ENCODE data around the gene NPC1L1. TPM values are rescaled to one million over a fixed set of nuclear protein-coding genes. Genes with fewer than 3 reads are reported as not detected.

Gene NPC1L1
- total RNA-seq, 2 experiments from 2014 or later = not detected

GRCh38 chr7:44496385-44496784 is 44.7 kb downstream of the NPC1L1 start:
- ATAC-seq (no peak), DNase-seq (no peak)
- Mint-ChIP-seq H3K27me3 (peaks cover 7% of the 10 kb centered on the region), H3K9me3 (ENCODE audit: low read depth) (no peaks in the 10 kb centered on the region), H3K27ac (no peak overlapping the region), H3K4me1 (peaks cover under 1% of the 10 kb centered on the region), H3K4me3 (no peak overlapping the region), H3K36me3 (no peaks in the 10 kb centered on the region)
- CTCF ChIA-PET = interaction anchor here (1.2 kb wide), 1 partner anchor 70 kb away, joined by 4 read pairs; no protein-coding TSS in a partner anchor

DNA sequence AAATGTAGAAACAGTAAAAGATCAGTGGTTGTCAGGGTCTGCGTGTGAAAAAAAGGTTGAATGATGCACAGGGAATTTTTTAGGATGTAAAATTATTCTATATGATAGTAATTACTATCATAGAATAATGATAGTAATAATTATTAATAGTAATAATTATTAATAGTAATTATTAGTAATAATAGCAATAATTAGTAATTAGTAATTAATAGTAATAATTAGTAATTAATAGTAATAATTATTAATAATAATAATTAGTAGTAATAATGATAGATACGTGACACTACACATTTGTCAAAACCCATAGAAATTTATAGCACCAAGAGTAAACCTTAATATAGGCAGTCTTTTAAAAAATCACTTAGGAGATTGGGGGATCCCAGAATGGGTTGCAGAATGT is 46.2 kb downstream of the NPC1L1 start:
- DNase-seq (no peak), ATAC-seq (no peak)
- no peak overlapping the region for H3K4me3 Mint-ChIP-seq
- no peak overlapping the region for H3K27ac Mint-ChIP-seq
- peaks cover 7% of the 10 kb centered on the region for H3K27me3 Mint-ChIP-seq
- CTCF ChIA-PET = no interaction called here
- peaks cover 2% of the 10 kb centered on the region for H3K36me3 Mint-ChIP-seq
- peaks cover 7% of the 10 kb centered on the region for H3K4me1 Mint-ChIP-seq
- H3K9me3 Mint-ChIP-seq (ENCODE audit: low read depth) = no peaks in the 10 kb centered on the region

DNA sequence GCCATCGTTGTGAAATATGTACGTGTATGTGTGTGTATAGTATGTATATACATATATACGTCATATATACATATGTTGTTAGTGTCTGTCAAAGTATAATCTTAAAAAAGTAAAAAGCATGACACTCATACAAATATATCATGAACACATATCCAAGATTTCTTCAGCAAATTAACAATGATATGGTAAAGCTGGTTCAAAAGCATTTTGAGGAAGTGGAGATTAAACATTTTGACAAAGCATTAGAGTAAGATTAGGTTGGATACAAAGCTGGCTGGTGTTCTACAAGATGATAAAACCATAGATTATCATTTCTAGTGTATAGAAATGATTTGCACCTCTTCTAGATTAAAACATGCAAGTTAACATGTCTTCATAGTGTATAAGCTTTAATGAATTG is 49.9 kb downstream of the NPC1L1 start:
- peaks cover 3% of the 10 kb centered on the region for H3K27me3 Mint-ChIP-seq
- ATAC-seq = no peak
- H3K4me3 Mint-ChIP-seq = peak overlapping the region; percentile 86
- H3K36me3 Mint-ChIP-seq = peaks cover 17% of the 10 kb centered on the region
- H3K27ac Mint-ChIP-seq = peak overlapping the region; percentile 95
- peaks cover 33% of the 10 kb centered on the region for H3K4me1 Mint-ChIP-seq
- DNase-seq = no peak
- CTCF ChIA-PET = interaction anchor here (0.9 to 3.5 kb wide), 7 partner anchors 11 to 402 kb away, joined by 3 to 13 read pairs (median 4); no protein-coding TSS in a partner anchor
- H3K9me3 Mint-ChIP-seq (ENCODE audit: low read depth) = no peaks in the 10 kb centered on the region

DNA sequence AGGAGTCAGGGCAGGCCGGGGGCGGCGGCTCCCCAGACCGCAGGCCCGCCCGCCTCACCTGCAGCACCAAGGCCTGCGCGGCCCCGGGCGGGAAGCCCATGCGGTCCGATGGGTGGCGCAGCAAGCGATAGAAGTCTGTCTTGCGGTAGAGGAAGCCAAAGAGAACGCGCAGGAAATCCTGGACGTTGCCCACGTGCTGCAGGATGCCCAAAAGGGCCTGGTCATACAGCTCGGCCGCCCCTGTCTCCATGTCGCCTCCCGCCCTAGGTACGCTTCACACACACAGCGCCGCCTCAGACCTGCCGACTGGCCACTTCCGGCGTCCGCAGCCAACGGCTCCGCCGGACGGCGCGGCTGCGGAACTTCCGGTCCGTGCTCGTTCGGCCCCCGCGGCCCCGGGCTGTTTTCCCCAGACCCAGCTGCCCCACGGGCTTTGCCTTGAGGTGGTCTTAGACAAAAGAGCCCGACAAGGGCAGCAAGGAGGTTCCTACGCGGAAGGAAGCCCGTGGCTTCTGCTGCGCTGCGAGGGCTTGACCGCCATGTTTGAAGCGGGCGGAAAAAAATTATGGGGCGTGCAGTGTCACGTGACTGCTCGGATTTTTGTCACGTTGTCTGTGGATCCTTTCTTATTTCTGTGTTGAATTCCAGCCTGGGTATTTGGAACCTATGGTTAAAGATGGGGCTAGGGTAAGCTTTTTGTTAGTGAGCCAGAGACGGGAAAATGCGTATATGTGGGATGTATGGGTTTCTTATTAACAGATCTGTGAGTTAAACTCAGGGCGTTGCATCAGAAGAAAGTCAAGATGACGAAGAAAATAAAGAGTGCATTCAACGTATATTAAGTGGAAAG is 50.6 kb downstream of the NPC1L1 start, which contains the start of gene NUDCD3:
Gene NUDCD3 (minus strand): TSS at position 308 of the 850 bp plus-strand sequence. CDS start 58 bp downstream, at position 250.
- CTCF ChIA-PET = interaction anchor here (0.9 to 3.5 kb wide), 12 partner anchors 10 to 401 kb away, joined by 3 to 13 read pairs (median 4); no protein-coding TSS in a partner anchor
- Mint-ChIP-seq H3K4me1 (peaks cover 38% of the 10 kb centered on the region), H3K36me3 (peaks cover 22% of the 10 kb centered on the region), H3K4me3 (peak within 1 kb of the TSS; percentile 86), H3K27ac (peak within 1 kb of the TSS; percentile 95), H3K9me3 (ENCODE audit: low read depth) (no peaks in the 10 kb centered on the region), H3K27me3 (peaks cover 3% of the 10 kb centered on the region)
- ATAC-seq (peak; percentile 83), DNase-seq (peak; percentile 90)

GRCh38 chr7:44489955-44490350 is 51.2 kb downstream of the NPC1L1 start:
- Mint-ChIP-seq H3K9me3 (ENCODE audit: low read depth) (no peaks in the 10 kb centered on the region), H3K27me3 (peaks cover 3% of the 10 kb centered on the region), H3K4me1 (peaks cover 41% of the 10 kb centered on the region), H3K27ac (peak overlapping the region; percentile 95), H3K36me3 (peaks cover 27% of the 10 kb centered on the region), H3K4me3 (peak overlapping the region; percentile 86)
- DNase-seq (no peak), ATAC-seq (peak; percentile 57)
- CTCF ChIA-PET = interaction anchor here (0.6 to 3.5 kb wide), 10 partner anchors 10 to 249 kb away, joined by 3 to 13 read pairs (median 5); no protein-coding TSS in a partner anchor

- peak overlapping the region; percentile 95 for H3K27ac Mint-ChIP-seq
- CTCF ChIA-PET = interaction anchor here (1.4 to 3.5 kb wide), 5 partner anchors 9 to 84 kb away, joined by 4 to 13 read pairs (median 9); no protein-coding TSS in a partner anchor
- H3K27me3 Mint-ChIP-seq = no peaks in the 10 kb centered on the region
- peak overlapping the region; percentile 86 for H3K4me3 Mint-ChIP-seq
- peaks cover 36% of the 10 kb centered on the region for H3K36me3 Mint-ChIP-seq
- no peaks in the 10 kb centered on the region for H3K9me3 Mint-ChIP-seq (ENCODE audit: low read depth)
- ATAC-seq (no peak), DNase-seq (no peak)
- peaks cover 46% of the 10 kb centered on the region for H3K4me1 Mint-ChIP-seq
These were observed 52.2 kb downstream of the NPC1L1 start for GRCh38 chr7:44488955-44489354.

DNA sequence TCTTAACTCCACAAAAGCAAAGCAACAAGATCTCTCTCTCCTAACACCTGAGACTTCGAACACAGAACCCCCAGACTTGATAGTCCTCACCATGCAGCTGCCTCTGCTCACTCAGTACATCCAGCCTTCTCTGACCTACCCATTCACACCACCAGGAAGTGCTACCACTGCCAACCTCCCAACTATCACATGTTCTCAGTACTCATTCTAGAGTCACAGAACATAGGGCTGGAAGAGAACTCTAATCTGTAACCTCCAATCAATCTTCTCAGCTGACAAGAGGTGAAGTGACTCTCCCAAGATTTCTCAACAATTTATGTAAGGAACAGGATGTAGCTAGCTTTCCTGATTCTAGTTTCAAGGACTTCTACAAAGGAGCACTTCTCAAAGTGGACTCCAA is 54.4 kb downstream of the NPC1L1 start:
- ATAC-seq (no peak), DNase-seq (no peak)
- peaks cover 46% of the 10 kb centered on the region for H3K4me1 Mint-ChIP-seq
- H3K27me3 Mint-ChIP-seq = no peaks in the 10 kb centered on the region
- peak overlapping the region; percentile 29 for H3K27ac Mint-ChIP-seq
- CTCF ChIA-PET = interaction anchor here (1.0 kb wide), 1 partner anchor 9 kb away, joined by 4 read pairs; no protein-coding TSS in a partner anchor
- peaks cover 58% of the 10 kb centered on the region for H3K36me3 Mint-ChIP-seq
- H3K9me3 Mint-ChIP-seq (ENCODE audit: low read depth) = peaks cover 11% of the 10 kb centered on the region
- no peak overlapping the region for H3K4me3 Mint-ChIP-seq

- CTCF ChIA-PET = no interaction called here
- Mint-ChIP-seq H3K9me3 (ENCODE audit: low read depth) (peaks cover 11% of the 10 kb centered on the region), H3K27ac (no peak overlapping the region), H3K4me3 (no peak overlapping the region), H3K4me1 (peaks cover 41% of the 10 kb centered on the region), H3K36me3 (peaks cover 65% of the 10 kb centered on the region), H3K27me3 (no peaks in the 10 kb centered on the region)
- ATAC-seq = no peak
- no peak for DNase-seq
These were observed 55.1 kb downstream of the NPC1L1 start for GRCh38 chr7:44486001-44486400.

- no peak for ATAC-seq
- H3K4me1 Mint-ChIP-seq = peaks cover 41% of the 10 kb centered on the region
- no peak overlapping the region for H3K27ac Mint-ChIP-seq
- H3K4me3 Mint-ChIP-seq = no peak overlapping the region
- H3K27me3 Mint-ChIP-seq = no peaks in the 10 kb centered on the region
- no peak for DNase-seq
- CTCF ChIA-PET = interaction anchor here (1.1 kb wide), 1 partner anchor 23 kb away, joined by 3 read pairs; no protein-coding TSS in a partner anchor
- H3K36me3 Mint-ChIP-seq = peaks cover 71% of the 10 kb centered on the region
- H3K9me3 Mint-ChIP-seq (ENCODE audit: low read depth) = peaks cover 11% of the 10 kb centered on the region
These were observed 56.4 kb downstream of the NPC1L1 start for GRCh38 chr7:44484482-44485313.

DNA sequence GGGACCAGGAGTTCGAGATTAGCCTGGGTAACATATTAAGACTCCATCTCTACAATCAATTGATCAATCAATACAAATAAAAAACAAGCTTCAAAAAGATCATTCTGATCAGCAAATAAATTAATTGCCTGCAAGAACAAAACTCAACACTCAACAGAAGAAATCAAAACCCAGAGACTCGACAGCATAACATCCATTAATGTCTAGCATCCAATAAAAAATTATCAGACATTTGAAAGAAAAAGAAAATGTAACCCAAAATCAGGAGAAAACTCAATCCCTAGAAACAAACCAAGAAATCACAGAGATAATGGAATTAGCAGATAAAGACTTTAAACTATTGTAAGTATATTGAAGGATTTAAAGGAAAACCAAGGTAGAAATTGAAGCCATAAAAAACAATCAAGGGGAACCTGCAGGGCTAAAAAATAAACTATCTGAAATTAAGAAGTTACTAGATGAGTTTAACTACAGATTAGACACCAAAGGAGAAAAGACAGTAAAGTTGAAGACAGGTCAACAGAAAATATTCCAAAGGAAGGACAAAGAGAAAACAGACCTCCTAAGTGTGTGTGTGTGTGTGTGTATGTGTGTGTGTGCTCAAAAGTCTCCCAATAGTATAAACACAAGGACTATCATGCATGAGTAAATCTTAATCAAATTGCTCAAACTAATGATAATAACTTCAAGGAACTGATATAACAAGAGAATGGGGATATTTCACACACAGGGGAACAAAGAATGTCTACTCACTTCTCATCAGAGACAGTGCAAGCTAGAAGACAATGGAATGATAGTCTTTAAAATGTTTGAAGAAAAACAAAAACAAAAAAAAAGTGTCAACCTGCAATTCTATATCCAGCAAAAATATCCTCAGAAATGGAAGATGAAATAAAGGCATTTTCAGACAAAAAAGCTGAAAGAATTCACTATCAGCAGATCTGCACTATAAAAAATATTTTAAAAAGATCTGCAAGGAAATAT is 58.3 kb downstream of the NPC1L1 start:
- Mint-ChIP-seq H3K27me3 (no peaks in the 10 kb centered on the region), H3K4me1 (peaks cover 34% of the 10 kb centered on the region), H3K27ac (no peak overlapping the region), H3K4me3 (no peak overlapping the region), H3K9me3 (ENCODE audit: low read depth) (peaks cover 11% of the 10 kb centered on the region), H3K36me3 (peaks cover 79% of the 10 kb centered on the region)
- no peak for DNase-seq
- CTCF ChIA-PET = interaction anchor here (0.7 to 1.1 kb wide), 2 partner anchors 12 to 463 kb away, joined by 3 read pairs; no protein-coding TSS in a partner anchor
- no peak for ATAC-seq

DNA sequence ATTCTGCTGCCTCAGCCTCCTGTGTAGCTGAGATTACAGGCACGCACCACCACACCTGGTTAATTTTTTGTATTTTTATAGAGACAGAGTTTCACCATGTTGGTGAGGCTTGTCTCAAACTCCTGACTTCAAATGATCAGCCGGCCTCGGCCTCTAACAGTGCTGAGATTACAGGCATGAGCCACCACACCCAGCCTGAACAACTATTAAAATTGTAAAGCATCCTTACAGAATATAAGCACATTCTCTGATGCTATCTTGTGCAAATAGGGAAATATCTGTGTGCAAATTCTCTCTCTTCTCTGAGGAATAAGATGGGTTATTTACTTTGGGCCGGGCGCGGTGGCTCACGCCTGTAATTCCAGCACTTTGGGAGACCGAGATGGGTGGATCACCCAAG is 63.2 kb downstream of the NPC1L1 start:
- Mint-ChIP-seq H3K27ac (no peak overlapping the region), H3K27me3 (no peaks in the 10 kb centered on the region), H3K4me1 (peaks cover 23% of the 10 kb centered on the region), H3K36me3 (peaks cover 63% of the 10 kb centered on the region), H3K4me3 (no peak overlapping the region), H3K9me3 (ENCODE audit: low read depth) (peaks cover 6% of the 10 kb centered on the region)
- ATAC-seq = no peak
- DNase-seq = no peak
- CTCF ChIA-PET = interaction anchor here (0.6 to 1.9 kb wide), 14 partner anchors 9 to 263 kb away, joined by 3 to 13 read pairs (median 4); partner anchors contain the start of gene NUDCD3
